DND-41 (cell line): ENCODE results near the gene SRP68.
A peak's percentile ranks its signal among the peaks of the same experiment; 100 is the strongest.

Source experiments
- ATAC-seq: fragments of 200-7000 bp; cut with Tn5 transposase; 3 replicates; pipeline ENCODE4 v1.9.1; 2021; ENCODE audit warnings: low read depth; ENCODE audit not compliant: insufficient read depth
- DNase-seq: peaks from one replicate; pipeline ENCODE4 v3.0.0-alpha.2; 2020
- H2AFZ ChIP-seq: 2 replicates; pipeline ENCODE4 v1.6.0; 2012; ENCODE audit warnings: low read depth, low read length
- H3K27ac ChIP-seq: 2 replicates; pipeline ENCODE4 v1.5.1; 2012; ENCODE audit warnings: low read length, inconsistent platforms
- H3K27me3 ChIP-seq: fragments of 200-600 bp; sonication (generic); 2 replicates; pipeline ENCODE4 v1.6.0; 2012; ENCODE audit warnings: low read length, mild to moderate bottlenecking, inconsistent platforms; ENCODE audit not compliant: insufficient read depth, poor library complexity
- H3K36me3 ChIP-seq: 2 replicates; pipeline ENCODE4 v1.5.1; 2012; ENCODE audit warnings: low read length, inconsistent platforms; ENCODE audit not compliant: insufficient read depth
- H3K4me1 ChIP-seq: 2 replicates; pipeline ENCODE4 v1.5.1; 2012; ENCODE audit warnings: mild to moderate bottlenecking, low read length; ENCODE audit not compliant: insufficient read depth
- H3K4me2 ChIP-seq: 2 replicates; pipeline ENCODE4 v1.6.0; 2012; ENCODE audit warnings: mild to moderate bottlenecking, moderate library complexity, low read length, inconsistent platforms; ENCODE audit not compliant: insufficient read depth
- H3K4me3 ChIP-seq, 2 experiments: fragments of 200-600 bp in 1 of 2; shearing (Covaris generic) in 1 of 2; 2 replicates each; pipeline ENCODE4 v1.5.1; 2012 to 2016; ENCODE audit warnings: inconsistent platforms in 2 of 2, low read length in 2 of 2, mild to moderate bottlenecking in 2 of 2, low read depth in 1 of 2, moderate library complexity in 1 of 2
- H3K79me2 ChIP-seq: 2 replicates; pipeline ENCODE4 v1.6.0; 2012; ENCODE audit warnings: low read length, inconsistent platforms; ENCODE audit not compliant: insufficient read depth
- H3K9ac ChIP-seq: 2 replicates; pipeline ENCODE4 v1.6.0; 2012; ENCODE audit warnings: low read depth, mild to moderate bottlenecking, inconsistent platforms, low read length, moderate library complexity
- H3K9me3 ChIP-seq: 2 replicates; pipeline ENCODE4 v1.5.1; 2012; ENCODE audit warnings: low read length, moderate library complexity, mild to moderate bottlenecking, inconsistent platforms; ENCODE audit not compliant: insufficient read depth, severe bottlenecking
- H4K20me1 ChIP-seq: 2 replicates; pipeline ENCODE4 v1.6.0; 2012; ENCODE audit warnings: low read length; ENCODE audit not compliant: insufficient read depth
- EZH2 ChIP-seq: IDR thresholded peaks from 3 replicates; pipeline ENCODE4 v1.6.1; 2012; ENCODE audit warnings: borderline replicate concordance, low read depth, mild to moderate bottlenecking, moderate library complexity, low read length, inconsistent platforms; ENCODE audit not compliant: severe bottlenecking
- TF ChIP-seq, protein P1 (sequence below): IDR thresholded peaks from 2 replicates; pipeline ENCODE4 v1.5.1; 2012; ENCODE audit warnings: borderline replicate concordance, low read length, moderate library complexity, mild to moderate bottlenecking; ENCODE audit not compliant: poor library complexity, severe bottlenecking; ENCODE audit errors: extremely low read depth

Gene SRP68

DNA sequence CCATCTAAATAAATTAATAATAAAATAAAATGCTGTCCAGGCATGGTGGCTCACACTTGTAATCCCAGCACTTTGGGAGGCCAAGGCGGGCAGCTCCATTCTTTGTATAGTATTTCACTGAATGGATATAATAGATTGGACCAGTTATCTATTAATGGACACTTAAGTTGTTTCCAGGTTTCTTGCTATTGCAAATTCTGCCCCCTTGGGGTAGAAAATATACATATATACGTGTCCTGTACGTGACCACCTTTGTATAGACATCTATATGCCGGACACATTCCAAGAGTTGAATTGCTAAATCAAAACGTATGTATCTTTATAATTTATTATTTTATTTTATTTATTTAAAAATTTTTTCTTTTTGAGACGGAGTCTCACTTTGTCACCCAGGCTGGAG lies 35.2 kb upstream of the SRP68 start:
- no peak for ATAC-seq

DNA sequence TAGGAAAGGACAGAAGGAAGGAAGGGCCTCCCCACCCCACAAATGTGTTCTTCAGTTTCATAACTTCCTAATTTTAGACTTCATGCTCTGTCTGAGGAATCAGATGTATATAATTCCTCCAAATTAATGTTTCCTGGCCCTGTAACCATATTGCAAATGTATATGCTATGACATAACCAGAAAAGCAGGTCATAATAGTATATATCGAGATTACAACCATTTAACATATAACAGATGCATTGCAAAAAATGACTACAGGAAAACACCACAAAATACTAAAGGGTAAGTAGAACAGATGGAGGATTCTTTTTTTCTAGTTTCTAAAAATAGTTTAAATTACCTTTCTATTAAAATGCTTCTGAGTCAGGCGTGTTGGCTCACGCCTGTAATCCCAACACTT lies 34.4 kb upstream of the SRP68 start:
- Histone ChIP-seq H4K20me1 (no peaks in the 10 kb centered on the region), H3K79me2 (peaks cover 24% of the 10 kb centered on the region), H3K27me3 (no peaks in the 10 kb centered on the region), H3K4me2 (no peak overlapping the region), H3K4me3 (no peak overlapping the region), H3K9ac (no peak overlapping the region), H3K27ac (no peak overlapping the region), H3K4me1 (peaks cover 25% of the 10 kb centered on the region), H3K36me3 (peaks cover 6% of the 10 kb centered on the region), H3K9me3 (no peaks in the 10 kb centered on the region), H2AFZ (no peak overlapping the region)
- TF ChIP-seq, protein P1, sequence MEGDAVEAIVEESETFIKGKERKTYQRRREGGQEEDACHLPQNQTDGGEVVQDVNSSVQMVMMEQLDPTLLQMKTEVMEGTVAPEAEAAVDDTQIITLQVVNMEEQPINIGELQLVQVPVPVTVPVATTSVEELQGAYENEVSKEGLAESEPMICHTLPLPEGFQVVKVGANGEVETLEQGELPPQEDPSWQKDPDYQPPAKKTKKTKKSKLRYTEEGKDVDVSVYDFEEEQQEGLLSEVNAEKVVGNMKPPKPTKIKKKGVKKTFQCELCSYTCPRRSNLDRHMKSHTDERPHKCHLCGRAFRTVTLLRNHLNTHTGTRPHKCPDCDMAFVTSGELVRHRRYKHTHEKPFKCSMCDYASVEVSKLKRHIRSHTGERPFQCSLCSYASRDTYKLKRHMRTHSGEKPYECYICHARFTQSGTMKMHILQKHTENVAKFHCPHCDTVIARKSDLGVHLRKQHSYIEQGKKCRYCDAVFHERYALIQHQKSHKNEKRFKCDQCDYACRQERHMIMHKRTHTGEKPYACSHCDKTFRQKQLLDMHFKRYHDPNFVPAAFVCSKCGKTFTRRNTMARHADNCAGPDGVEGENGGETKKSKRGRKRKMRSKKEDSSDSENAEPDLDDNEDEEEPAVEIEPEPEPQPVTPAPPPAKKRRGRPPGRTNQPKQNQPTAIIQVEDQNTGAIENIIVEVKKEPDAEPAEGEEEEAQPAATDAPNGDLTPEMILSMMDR = no peak
- no peak for TF ChIP-seq EZH2
- ATAC-seq (no peak), DNase-seq (no peak)

More for the DNA sequence above, 35.2 kb upstream of the SRP68 start:
- H3K4me2 ChIP-seq = no peak overlapping the region
- no peak for DNase-seq
- no peak overlapping the region for H2AFZ ChIP-seq
- no peak overlapping the region for H3K9ac ChIP-seq
- no peaks in the 10 kb centered on the region; the same call in 1 of the 2 replicates for H3K36me3 ChIP-seq
- peaks cover 16% of the 10 kb centered on the region for H3K79me2 ChIP-seq
- no peak overlapping the region for H3K4me3 ChIP-seq
- peaks cover 17% of the 10 kb centered on the region for H3K4me1 ChIP-seq
- no peaks in the 10 kb centered on the region for H3K9me3 ChIP-seq
- no peak overlapping the region for H3K27ac ChIP-seq
- no peaks in the 10 kb centered on the region for H3K27me3 ChIP-seq
- no peaks in the 10 kb centered on the region for H4K20me1 ChIP-seq
- no peak for TF ChIP-seq EZH2
- TF ChIP-seq, protein P1 = peak; percentile 52

DNA sequence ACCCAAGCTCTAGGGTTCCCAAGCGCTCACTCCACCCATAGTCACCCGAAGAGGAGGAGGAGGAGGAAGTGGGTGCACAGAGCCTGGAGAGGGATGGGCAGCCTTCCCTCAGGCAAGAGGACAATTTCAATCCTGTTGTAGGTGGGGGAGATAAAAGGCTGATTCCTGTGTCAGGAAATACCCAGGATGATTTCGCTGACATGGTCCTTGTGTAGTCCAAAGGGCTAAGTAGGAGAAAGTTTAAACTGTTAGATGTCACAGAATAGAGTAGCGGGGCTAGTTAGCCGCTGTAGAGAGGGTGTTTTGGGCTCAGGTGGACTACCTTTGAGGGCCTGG lies 32.5 kb upstream of the SRP68 start:
- H3K9me3 ChIP-seq = no peaks in the 10 kb centered on the region
- H3K4me2 ChIP-seq = no peak overlapping the region
- TF ChIP-seq, protein P1 = no peak
- TF ChIP-seq EZH2 = no peak
- H3K9ac ChIP-seq = peak overlapping the region; percentile 64; the same call in 1 of the 2 replicates
- no peak overlapping the region for H2AFZ ChIP-seq
- H3K4me3 ChIP-seq = no peak overlapping the region
- no peak overlapping the region for H3K27ac ChIP-seq
- peaks cover 28% of the 10 kb centered on the region for H3K79me2 ChIP-seq
- peaks cover 29% of the 10 kb centered on the region for H3K4me1 ChIP-seq
- peaks cover 22% of the 10 kb centered on the region for H3K36me3 ChIP-seq
- no peak for DNase-seq
- H4K20me1 ChIP-seq = no peaks in the 10 kb centered on the region
- ATAC-seq = no peak
- H3K27me3 ChIP-seq = no peaks in the 10 kb centered on the region

DNA sequence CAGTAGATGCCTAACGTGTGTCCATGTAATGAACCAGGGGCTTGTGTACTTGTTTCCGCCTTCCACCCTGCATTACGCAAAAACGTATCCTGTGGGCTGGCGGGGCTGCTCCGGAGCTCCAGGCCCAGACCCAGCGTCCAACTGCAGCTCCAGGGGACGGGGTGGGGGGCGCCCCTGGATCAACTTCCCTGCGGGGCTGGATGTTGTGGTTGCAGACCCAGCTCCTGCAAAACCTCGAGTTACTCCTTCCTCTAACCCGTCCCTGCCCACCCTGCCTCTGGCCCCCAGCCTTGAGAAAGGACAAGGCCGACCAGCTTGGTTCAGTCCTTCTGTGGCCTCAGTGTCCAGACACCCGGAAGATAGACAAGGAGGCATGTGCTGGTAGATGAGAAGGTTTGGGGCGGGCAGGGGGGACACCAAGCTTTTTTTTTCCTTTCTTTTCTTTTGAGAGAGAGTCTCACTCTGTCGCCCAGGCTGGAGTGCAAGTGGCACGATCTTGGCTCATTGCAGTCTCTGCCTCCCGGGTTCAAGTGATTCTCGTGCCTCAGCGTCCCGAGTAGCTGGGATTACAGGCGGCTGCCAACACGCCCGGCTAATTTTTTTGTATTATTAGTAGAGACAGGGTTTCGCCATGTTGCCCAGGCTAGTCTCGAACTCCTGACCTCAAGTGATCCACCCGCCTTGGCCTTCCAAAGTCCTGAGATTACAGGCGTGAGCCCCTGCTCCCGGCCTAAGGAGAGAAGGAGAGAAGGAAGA lies 32.0 kb upstream of the SRP68 start:
- no peak for TF ChIP-seq EZH2
- TF ChIP-seq, protein P1 = no peak
- H3K4me2 ChIP-seq = peak overlapping the region; percentile 96
- H2AFZ ChIP-seq = peak overlapping the region; percentile 75
- peaks cover 29% of the 10 kb centered on the region for H3K4me1 ChIP-seq
- H3K36me3 ChIP-seq = peaks cover 27% of the 10 kb centered on the region
- H3K27ac ChIP-seq = peak overlapping the region; percentile 88
- DNase-seq (no peak), ATAC-seq (no peak)
- peak overlapping the region; percentile 77 to 81; a peak in 3 of 4 replicates for H3K4me3 ChIP-seq
- peaks cover 28% of the 10 kb centered on the region for H3K79me2 ChIP-seq
- peak overlapping the region; percentile 64 for H3K9ac ChIP-seq
- no peaks in the 10 kb centered on the region for H4K20me1 ChIP-seq
- no peaks in the 10 kb centered on the region for H3K27me3 ChIP-seq
- no peaks in the 10 kb centered on the region for H3K9me3 ChIP-seq
